ENCODE measurements around the gene MARCHF6.
A peak's percentile ranks its signal among the peaks of the same experiment; 100 is the strongest.
"Not testable (repeated sequence)": the region's sequence is repeated elsewhere in the genome, so short reads cannot be mapped to it uniquely, and the experiment has no call there.

Gene MARCHF6

GRCh38 chr5:10351199-10351905, 2.1 kb upstream of the MARCHF6 start:
- peak; percentile 84 for DNase-seq

- DNase-seq: no peak
These were observed 1.6 kb upstream of the MARCHF6 start for GRCh38 chr5:10351919-10352318.

GRCh38 chr5:10352430-10353240, 860 bp upstream of the MARCHF6 start:
- no peak for DNase-seq

GRCh38 chr5:10354048-10354872, 765 bp downstream of the MARCHF6 start:
- no peak for DNase-seq

GRCh38 chr5:10355071-10355889, 1.8 kb downstream of the MARCHF6 start:
- no peak for DNase-seq

- DNase-seq: no peak
These were observed 5.5 kb downstream of the MARCHF6 start for GRCh38 chr5:10358999-10359398.

- DNase-seq: no peak
These were observed 7.2 kb downstream of the MARCHF6 start for GRCh38 chr5:10360686-10361085.

- no peak for DNase-seq
These were observed 10.2 kb downstream of the MARCHF6 start for GRCh38 chr5:10363519-10364185.

GRCh38 chr5:10364186-10364689, 10.7 kb downstream of the MARCHF6 start:
- DNase-seq: no peak

GRCh38 chr5:10365782-10366181, 12.3 kb downstream of the MARCHF6 start:
- DNase-seq: no peak

- peak; percentile 85 for DNase-seq
These were observed 13.1 kb downstream of the MARCHF6 start for GRCh38 chr5:10366310-10367272.

- DNase-seq: no peak
These were observed 14.1 kb downstream of the MARCHF6 start for GRCh38 chr5:10367579-10367978.

- DNase-seq: no peak
These were observed 17.4 kb downstream of the MARCHF6 start for GRCh38 chr5:10370931-10371330.

GRCh38 chr5:10371369-10371768, 17.9 kb downstream of the MARCHF6 start:
- DNase-seq: not testable (repeated sequence)

- no peak for DNase-seq
These were observed 19.5 kb downstream of the MARCHF6 start for GRCh38 chr5:10372726-10373709.

- no peak for DNase-seq
These were observed 20.8 kb downstream of the MARCHF6 start for GRCh38 chr5:10374046-10375022.

- not testable (repeated sequence) for DNase-seq
These were observed 21.7 kb downstream of the MARCHF6 start for GRCh38 chr5:10375146-10375545.

- no peak for DNase-seq
These were observed 23.0 kb downstream of the MARCHF6 start for GRCh38 chr5:10376544-10376943.
